ENCODE data around the gene ITGB2.
A peak's percentile ranks its signal among the peaks of the same experiment; 100 is the strongest.

The ITGB2 gene

GRCh38 chr21:44897326-44898010 lies 23.2 kb downstream of the ITGB2 start:
- DNase-seq, result peak; percentile 21 to 55 (median 47)

- peak in 2 of 4 experiments; percentile 53 to 56 for DNase-seq
Observed at GRCh38 chr21:44896561-44897286, 24.0 kb downstream of the ITGB2 start.

GRCh38 chr21:44895859-44896258 lies 24.8 kb downstream of the ITGB2 start:
- no peak for DNase-seq

GRCh38 chr21:44894687-44895302 lies 25.9 kb downstream of the ITGB2 start:
- DNase-seq, result no peak

GRCh38 chr21:44893948-44894656 lies 26.6 kb downstream of the ITGB2 start:
- DNase-seq, result no peak

GRCh38 chr21:44893278-44893556 lies 27.5 kb downstream of the ITGB2 start:
- DNase-seq, result no peak

- peak; percentile 73 to 86 (median 80) for DNase-seq
Observed at GRCh38 chr21:44892536-44893277, 28.0 kb downstream of the ITGB2 start.

- DNase-seq, result no peak
Observed at GRCh38 chr21:44892095-44892494, 28.6 kb downstream of the ITGB2 start.

- DNase-seq, result no peak
Observed at GRCh38 chr21:44891631-44892031, 29.1 kb downstream of the ITGB2 start.

- no peak for DNase-seq
Observed at GRCh38 chr21:44890961-44891541, 29.6 kb downstream of the ITGB2 start.

GRCh38 chr21:44890338-44890931 lies 30.3 kb downstream of the ITGB2 start:
- no peak for DNase-seq

GRCh38 chr21:44889625-44890337 lies 30.9 kb downstream of the ITGB2 start:
- no peak for DNase-seq

- DNase-seq, result no peak
Observed at GRCh38 chr21:44888581-44889550, 31.8 kb downstream of the ITGB2 start.

- no peak for DNase-seq
Observed at GRCh38 chr21:44887807-44888580, 32.7 kb downstream of the ITGB2 start.

- no peak for DNase-seq
Observed at GRCh38 chr21:44887126-44887806, 33.4 kb downstream of the ITGB2 start.

- DNase-seq, result no peak
Observed at GRCh38 chr21:44886113-44887075, 34.3 kb downstream of the ITGB2 start.

- no peak for DNase-seq
Observed at GRCh38 chr21:44885615-44886014, 35.1 kb downstream of the ITGB2 start.

Measured in suppressor macrophage (primary cell).